Activated naive CD8-positive, alpha-beta T cell treated with anti-CD3 and anti-CD28 coated beads, Interleukin-2, amount 10 ng/mL, durations not matched to agents 7 days and 5 days (primary cell): ENCODE measurements around the gene QRFPR. TPM values are rescaled to one million over a fixed set of nuclear protein-coding genes. Genes with fewer than 3 reads are reported as not detected.

Experiments
- ATAC-seq: fragments of 150-1000 bp; cut with Tn5 transposase; one replicate; pipeline ENCODE4 v1.10.0; 2021; ENCODE audit warnings: low read depth, moderate library complexity
- POLR2A ChIA-PET: fragments of 350-600 bp; sonication (Branson Sonifier 250); formaldehyde crosslinking; loops from one replicate; lab custom pipeline; 2021; ENCODE audit warnings: antibody characterized with exemption; lab: Charles Lee
- DNase-seq: peaks from one replicate; pipeline ENCODE4 v3.0.0; 2021
- H3K27ac Mint-ChIP-seq: one replicate; pipeline ENCODE4 v1.8.0; 2022; ENCODE audit warnings: mild to moderate bottlenecking, mixed read lengths
- H3K27me3 Mint-ChIP-seq: one replicate; pipeline ENCODE4 v1.8.0; 2022; ENCODE audit warnings: mild to moderate bottlenecking, moderate library complexity, mixed read lengths
- H3K36me3 Mint-ChIP-seq: one replicate; pipeline ENCODE4 v1.8.0; 2021; ENCODE audit warnings: mild to moderate bottlenecking, mixed read lengths
- H3K4me1 Mint-ChIP-seq: one replicate; pipeline ENCODE4 v1.8.0; 2021; ENCODE audit warnings: mixed read lengths
- H3K4me3 Mint-ChIP-seq: one replicate; pipeline ENCODE4 v1.8.0; 2022; ENCODE audit warnings: mild to moderate bottlenecking, moderate library complexity, mixed read lengths
- H3K9me3 Mint-ChIP-seq: one replicate; pipeline ENCODE4 v1.8.0; 2021; ENCODE audit warnings: mixed read lengths
- total RNA-seq, 2 experiments: library from RNA; stranded (reverse); gene quantifications; one replicate each; pipeline ENCODE4 v1.2.3, GENCODE V29; 2021

The QRFPR gene
- total RNA-seq, 2 experiments from 2014 or later: not detected

GRCh38 chr4:121376097-121376496 lies 4.7 kb downstream of the QRFPR start:
- Mint-ChIP-seq H3K36me3 (peaks cover 2% of the 10 kb centered on the region), H3K9me3 (no peaks in the 10 kb centered on the region), H3K27ac (no peak overlapping the region), H3K27me3 (peaks cover 57% of the 10 kb centered on the region), H3K4me3 (no peak overlapping the region), H3K4me1 (peaks cover 8% of the 10 kb centered on the region)
- no peak for DNase-seq
- POLR2A ChIA-PET: no interaction called here
- no peak for ATAC-seq

- no peak overlapping the region for H3K4me3 Mint-ChIP-seq
- peaks cover 52% of the 10 kb centered on the region for H3K27me3 Mint-ChIP-seq
- peaks cover 2% of the 10 kb centered on the region for H3K36me3 Mint-ChIP-seq
- DNase-seq (no peak), ATAC-seq (no peak)
- peaks cover 7% of the 10 kb centered on the region for H3K4me1 Mint-ChIP-seq
- H3K27ac Mint-ChIP-seq: no peak overlapping the region
- no peaks in the 10 kb centered on the region for H3K9me3 Mint-ChIP-seq
- POLR2A ChIA-PET: interaction anchor here (0.6 kb wide), 1 partner anchor 1776 kb away, joined by 3 read pairs; no protein-coding TSS in a partner anchor
Measured at GRCh38 chr4:121375262-121375661, 5.6 kb downstream of the QRFPR start.

- Mint-ChIP-seq H3K9me3 (no peaks in the 10 kb centered on the region), H3K4me3 (no peak overlapping the region), H3K4me1 (no peaks in the 10 kb centered on the region), H3K36me3 (no peaks in the 10 kb centered on the region), H3K27ac (no peak overlapping the region), H3K27me3 (peaks cover 38% of the 10 kb centered on the region)
- POLR2A ChIA-PET: no interaction called here
- DNase-seq (no peak), ATAC-seq (no peak)
Measured at GRCh38 chr4:121373841-121374240, 7.0 kb downstream of the QRFPR start.

DNA sequence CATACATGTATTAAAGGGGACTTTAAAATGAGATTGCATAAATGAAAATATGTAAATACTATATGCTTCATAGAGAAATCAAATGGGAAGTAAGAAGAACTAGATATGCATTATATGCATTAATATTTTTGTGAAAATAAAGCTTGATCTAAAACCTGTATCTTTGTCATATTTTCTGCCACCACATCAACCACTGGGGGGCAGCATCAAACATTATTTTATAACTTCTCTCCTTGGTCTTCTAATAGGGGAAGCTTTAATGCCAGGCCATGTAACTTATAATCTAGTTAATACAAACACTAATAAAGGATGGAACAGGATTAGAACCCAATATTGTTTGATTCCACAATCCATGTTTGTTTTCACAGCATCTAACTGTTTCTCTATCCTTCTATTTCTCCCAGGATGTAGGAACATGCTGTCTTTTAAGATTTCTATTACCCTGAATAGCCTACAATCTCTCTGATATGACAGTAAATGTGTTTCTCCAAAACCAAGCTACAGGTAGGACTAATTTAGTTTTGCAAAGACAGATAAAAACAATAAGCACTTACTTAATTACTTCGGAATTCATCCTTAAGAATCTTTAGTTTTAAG lies 10.0 kb downstream of the QRFPR start:
- Mint-ChIP-seq H3K27me3 (peaks cover 26% of the 10 kb centered on the region), H3K4me1 (no peaks in the 10 kb centered on the region), H3K9me3 (no peaks in the 10 kb centered on the region), H3K36me3 (no peaks in the 10 kb centered on the region), H3K27ac (no peak overlapping the region), H3K4me3 (no peak overlapping the region)
- ATAC-seq (no peak), DNase-seq (no peak)
- POLR2A ChIA-PET: no interaction called here

GRCh38 chr4:121360495-121360894 lies 20.3 kb downstream of the QRFPR start:
- peaks cover 7% of the 10 kb centered on the region for H3K27me3 Mint-ChIP-seq
- no peak overlapping the region for H3K27ac Mint-ChIP-seq
- DNase-seq (no peak), ATAC-seq (no peak)
- no peaks in the 10 kb centered on the region for H3K9me3 Mint-ChIP-seq
- POLR2A ChIA-PET: no interaction called here
- H3K4me3 Mint-ChIP-seq: no peak overlapping the region
- no peaks in the 10 kb centered on the region for H3K36me3 Mint-ChIP-seq
- no peaks in the 10 kb centered on the region for H3K4me1 Mint-ChIP-seq

GRCh38 chr4:121358473-121358872 lies 22.3 kb downstream of the QRFPR start:
- Mint-ChIP-seq H3K9me3 (no peaks in the 10 kb centered on the region), H3K4me3 (no peak overlapping the region), H3K4me1 (no peaks in the 10 kb centered on the region), H3K27me3 (peaks cover 13% of the 10 kb centered on the region), H3K27ac (no peak overlapping the region), H3K36me3 (no peaks in the 10 kb centered on the region)
- ATAC-seq (no peak), DNase-seq (no peak)
- POLR2A ChIA-PET: no interaction called here

DNA sequence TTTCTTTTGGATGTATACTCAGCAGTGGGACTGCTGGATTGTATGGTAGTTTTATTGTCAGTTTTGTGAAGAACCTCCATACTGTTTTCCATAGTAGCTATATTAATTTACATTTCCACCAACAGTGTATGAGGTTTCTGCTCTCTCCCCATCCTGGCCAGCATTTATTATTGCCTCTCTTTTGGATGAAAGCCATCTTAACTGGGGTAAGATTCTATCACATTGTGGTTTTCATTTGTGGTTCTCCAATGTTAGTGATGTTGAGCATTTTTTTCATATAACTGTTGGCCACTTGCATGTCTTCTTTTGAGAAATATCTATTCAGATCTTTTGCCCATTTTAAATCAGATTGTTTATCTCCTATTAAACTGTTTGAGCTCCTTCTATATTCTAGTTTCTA lies 27.6 kb downstream of the QRFPR start:
- POLR2A ChIA-PET: no interaction called here
- Mint-ChIP-seq H3K27ac (no peak overlapping the region), H3K9me3 (no peaks in the 10 kb centered on the region), H3K27me3 (peaks cover 24% of the 10 kb centered on the region), H3K4me1 (no peaks in the 10 kb centered on the region), H3K36me3 (no peaks in the 10 kb centered on the region), H3K4me3 (no peak overlapping the region)
- ATAC-seq (no peak), DNase-seq (no peak)

DNA sequence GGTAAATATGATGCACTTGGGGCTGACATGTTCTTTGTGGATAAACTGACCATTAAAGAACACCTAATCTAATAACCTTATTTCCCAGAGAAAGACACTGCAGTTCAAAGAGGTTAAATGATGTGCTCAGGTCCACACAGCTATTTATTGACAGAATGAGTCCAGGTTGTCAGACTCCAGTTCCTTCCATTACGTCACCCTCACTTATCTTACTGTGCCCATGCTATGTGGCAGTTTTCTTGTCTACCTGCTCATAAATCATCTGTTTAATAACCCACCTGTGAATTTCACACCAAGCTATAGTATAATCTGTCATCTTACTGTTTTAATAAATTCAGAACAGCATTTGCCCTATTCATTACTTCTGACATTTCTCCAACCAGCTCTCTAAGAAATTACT lies 36.7 kb downstream of the QRFPR start:
- Mint-ChIP-seq H3K27ac (no peak overlapping the region), H3K4me1 (no peaks in the 10 kb centered on the region), H3K27me3 (peaks cover 9% of the 10 kb centered on the region), H3K4me3 (no peak overlapping the region), H3K9me3 (no peaks in the 10 kb centered on the region), H3K36me3 (no peaks in the 10 kb centered on the region)
- ATAC-seq (no peak), DNase-seq (no peak)
- POLR2A ChIA-PET: no interaction called here

GRCh38 chr4:121340247-121340646 lies 40.6 kb downstream of the QRFPR start:
- Mint-ChIP-seq H3K4me3 (no peak overlapping the region), H3K27ac (no peak overlapping the region), H3K4me1 (no peaks in the 10 kb centered on the region), H3K9me3 (no peaks in the 10 kb centered on the region), H3K27me3 (peaks cover 3% of the 10 kb centered on the region), H3K36me3 (no peaks in the 10 kb centered on the region)
- no peak for DNase-seq
- no peak for ATAC-seq
- POLR2A ChIA-PET: no interaction called here

- POLR2A ChIA-PET: no interaction called here
- H3K27ac Mint-ChIP-seq: no peak overlapping the region
- DNase-seq (no peak), ATAC-seq (no peak)
- peaks cover 3% of the 10 kb centered on the region for H3K27me3 Mint-ChIP-seq
- no peaks in the 10 kb centered on the region for H3K4me1 Mint-ChIP-seq
- H3K36me3 Mint-ChIP-seq: no peaks in the 10 kb centered on the region
- no peaks in the 10 kb centered on the region for H3K9me3 Mint-ChIP-seq
- no peak overlapping the region for H3K4me3 Mint-ChIP-seq
Measured at GRCh38 chr4:121339824-121340223, 41.0 kb downstream of the QRFPR start.

DNA sequence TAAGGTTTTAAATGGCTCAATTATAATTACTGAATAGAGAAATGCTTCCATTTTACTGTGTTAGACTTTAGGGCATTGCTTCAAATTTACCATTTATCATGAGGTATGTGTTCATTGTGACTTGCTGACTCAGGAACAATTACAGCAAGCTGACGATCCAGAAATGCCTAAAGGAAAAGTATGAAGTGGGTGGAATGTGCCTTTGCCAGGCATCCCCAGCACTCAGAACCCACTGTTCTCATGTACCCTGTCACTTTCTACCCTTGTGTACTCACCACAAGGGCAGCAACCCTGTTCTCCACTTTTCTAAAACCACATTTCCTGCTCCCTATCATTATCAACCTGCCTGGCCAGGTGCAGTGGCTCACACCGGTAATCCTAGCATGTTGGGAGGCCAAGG lies 41.5 kb downstream of the QRFPR start:
- DNase-seq (no peak), ATAC-seq (no peak)
- Mint-ChIP-seq H3K36me3 (no peaks in the 10 kb centered on the region), H3K27me3 (peaks cover 3% of the 10 kb centered on the region), H3K4me1 (no peaks in the 10 kb centered on the region), H3K27ac (no peak overlapping the region), H3K4me3 (no peak overlapping the region), H3K9me3 (no peaks in the 10 kb centered on the region)
- POLR2A ChIA-PET: no interaction called here

- Mint-ChIP-seq H3K27me3 (peaks cover 3% of the 10 kb centered on the region), H3K27ac (no peak overlapping the region), H3K9me3 (no peaks in the 10 kb centered on the region), H3K4me3 (no peak overlapping the region), H3K36me3 (no peaks in the 10 kb centered on the region), H3K4me1 (no peaks in the 10 kb centered on the region)
- POLR2A ChIA-PET: no interaction called here
- DNase-seq (no peak), ATAC-seq (no peak)
Measured at GRCh38 chr4:121338518-121338917, 42.3 kb downstream of the QRFPR start.

DNA sequence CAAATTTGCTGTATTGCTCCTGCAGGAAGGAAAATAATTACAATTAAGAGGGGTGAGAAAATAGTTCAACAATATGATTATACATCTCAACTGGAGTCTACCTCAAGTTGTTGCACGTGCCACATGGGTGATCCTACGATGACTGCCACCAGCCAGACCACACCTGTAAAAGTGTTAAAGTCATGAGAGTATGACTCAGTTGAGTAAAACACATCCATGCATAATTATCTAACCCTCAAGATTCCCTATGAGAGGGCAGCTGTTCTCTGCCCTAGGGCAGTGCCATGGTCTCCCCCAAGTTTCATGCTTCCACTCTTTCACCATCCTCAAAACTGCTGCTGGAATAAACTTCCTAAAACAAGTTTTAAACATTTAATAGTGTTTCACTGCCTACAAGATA lies 44.1 kb downstream of the QRFPR start:
- H3K9me3 Mint-ChIP-seq: no peaks in the 10 kb centered on the region
- DNase-seq (no peak), ATAC-seq (no peak)
- no peak overlapping the region for H3K27ac Mint-ChIP-seq
- H3K4me3 Mint-ChIP-seq: no peak overlapping the region
- POLR2A ChIA-PET: no interaction called here
- H3K4me1 Mint-ChIP-seq: no peaks in the 10 kb centered on the region
- H3K36me3 Mint-ChIP-seq: no peaks in the 10 kb centered on the region
- no peaks in the 10 kb centered on the region for H3K27me3 Mint-ChIP-seq

GRCh38 chr4:121330180-121330665 lies 50.6 kb downstream of the QRFPR start:
- Mint-ChIP-seq H3K9me3 (no peaks in the 10 kb centered on the region), H3K27ac (no peak overlapping the region), H3K36me3 (no peaks in the 10 kb centered on the region), H3K4me3 (no peak overlapping the region), H3K27me3 (peaks cover 14% of the 10 kb centered on the region), H3K4me1 (no peaks in the 10 kb centered on the region)
- ATAC-seq (no peak), DNase-seq (no peak)
- POLR2A ChIA-PET: no interaction called here
